GM18873 (cell line): ENCODE results near the gene YARS1.

Experiments
- ATAC-seq: cut with Tn5 transposase; IDR thresholded peaks from one replicate; pipeline ENCODE4 v1.9.1; 2021; ENCODE audit warnings: mild to moderate bottlenecking, moderate library complexity, moderate number of reproducible peaks; ENCODE audit not compliant: unreplicated experiment, low FRiP score

Gene YARS1

GRCh38 chr1:32817159-32817814 lies at the start of gene YARS1, which contains the start of gene S100PBP:
Gene YARS1, minus strand, starts transcription at chr1:32817358. Its CDS starts 114 bp downstream, at chr1:32817244.
Gene S100PBP, plus strand, starts transcription at chr1:32817653. Its CDS starts 8,447 bp downstream, at chr1:32826100.
- peak; percentile 83 for ATAC-seq

- no peak for ATAC-seq
Measured at GRCh38 chr1:32865639-32866405, 48.7 kb upstream of the YARS1 start.

DNA sequence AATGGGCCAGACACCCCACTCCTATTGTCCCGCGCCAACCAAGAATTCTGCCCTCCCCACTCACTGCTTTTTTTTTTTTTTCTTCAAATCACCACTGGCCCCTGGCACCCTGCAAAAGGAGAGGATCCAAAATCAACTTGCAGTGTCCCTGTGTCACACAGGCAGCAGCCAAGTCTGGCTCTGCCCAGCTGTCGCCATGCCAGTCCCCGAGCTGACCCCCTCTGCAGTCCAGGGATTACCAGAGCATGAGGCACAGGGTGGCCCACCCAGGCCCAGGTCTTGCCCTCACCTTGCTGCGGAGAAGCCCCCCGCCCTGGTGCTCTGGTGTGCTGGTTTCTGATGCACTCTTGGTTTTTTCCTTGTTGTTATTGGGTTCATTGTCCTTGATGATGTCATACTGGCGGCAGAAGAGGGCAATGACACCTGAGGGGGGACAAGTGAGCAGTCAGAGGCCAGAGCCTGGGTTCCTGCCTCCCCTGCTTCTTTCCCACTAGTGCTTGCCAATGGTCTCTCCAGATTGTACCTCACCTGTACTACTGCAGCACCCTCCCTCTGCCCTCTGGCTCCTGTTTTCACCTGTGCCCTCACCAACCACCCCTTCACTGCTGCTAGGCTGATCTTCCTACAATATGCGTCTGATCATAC lies 47.3 kb upstream of the YARS1 start:
- ATAC-seq: no peak

GRCh38 chr1:32863881-32864245 lies 46.7 kb upstream of the YARS1 start:
- ATAC-seq: no peak

DNA sequence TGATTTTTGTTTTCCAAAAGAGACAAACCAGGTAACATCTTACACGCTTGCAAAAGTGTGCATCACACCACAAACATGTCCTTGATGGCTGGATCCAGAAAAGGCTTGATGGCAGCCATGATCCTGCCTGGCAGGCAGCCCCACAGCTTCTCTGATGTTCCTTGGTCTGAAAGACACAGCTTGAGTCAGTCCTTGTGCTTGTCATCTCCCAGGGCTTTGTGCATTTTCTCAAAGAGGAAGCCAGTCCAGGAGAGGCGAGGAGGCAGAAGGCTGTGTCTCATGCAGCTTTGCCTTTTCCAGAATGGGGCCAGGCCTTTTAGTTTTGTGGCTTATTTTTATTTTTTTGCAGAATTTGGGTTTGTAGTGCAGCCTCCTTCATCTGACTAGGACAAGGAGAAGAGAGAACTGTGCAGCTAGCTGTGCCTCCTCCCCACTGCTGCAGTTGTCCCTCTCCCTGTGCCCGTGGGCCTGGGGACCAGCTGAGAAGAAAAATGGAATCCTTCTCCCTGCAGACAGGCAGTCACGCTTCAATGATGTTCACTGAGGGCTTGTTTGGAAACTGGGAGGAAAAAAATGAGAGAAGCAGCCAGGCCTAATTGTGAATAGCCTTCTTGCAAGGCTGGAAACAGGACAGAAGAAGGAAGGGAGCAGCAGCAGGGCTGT lies 46.2 kb upstream of the YARS1 start:
- no peak for ATAC-seq

DNA sequence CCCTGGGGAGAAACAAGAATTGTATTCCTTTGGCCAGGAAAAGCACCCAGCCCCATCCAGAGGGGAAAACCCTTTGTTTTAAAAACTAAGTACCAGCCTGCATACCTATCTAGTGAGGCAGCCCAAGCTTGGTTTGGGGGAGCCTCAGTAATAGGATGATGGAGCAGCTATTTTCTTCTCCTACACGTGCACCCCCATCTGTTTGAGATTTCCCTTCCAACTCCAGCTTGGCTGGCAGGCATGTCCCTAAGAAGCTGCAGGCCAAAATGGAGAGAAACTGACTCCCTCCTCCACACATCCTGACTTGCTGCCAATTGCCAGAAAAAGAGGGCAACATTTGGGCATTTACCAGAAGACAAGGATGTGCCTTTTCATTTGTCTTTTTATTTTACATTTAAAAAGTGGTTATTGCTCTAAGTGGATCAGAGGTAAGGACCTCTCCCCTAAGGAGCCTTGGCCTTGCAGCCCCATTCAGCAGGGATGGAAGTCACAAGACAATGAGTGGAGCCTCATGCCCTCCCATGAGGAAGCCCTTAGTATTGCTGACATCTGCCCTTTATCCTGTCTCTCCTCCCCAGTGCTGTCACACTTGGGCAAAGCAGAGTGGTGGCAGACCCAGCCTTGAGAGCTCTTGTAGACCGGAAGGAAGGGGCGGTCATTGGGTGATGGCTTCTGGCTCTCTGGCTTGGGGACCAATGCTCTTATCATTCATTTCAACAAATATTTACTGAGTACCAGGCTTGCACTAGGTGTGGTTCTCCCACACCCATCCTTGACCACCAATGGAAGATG lies 44.9 kb upstream of the YARS1 start:
- no peak for ATAC-seq

GRCh38 chr1:32860566-32860965 lies 43.4 kb upstream of the YARS1 start:
- ATAC-seq: no peak

- ATAC-seq: no peak
Measured at GRCh38 chr1:32859915-32860314, 42.8 kb upstream of the YARS1 start.

GRCh38 chr1:32858791-32859190 lies 41.6 kb upstream of the YARS1 start:
- no peak for ATAC-seq

- no peak for ATAC-seq
Measured at GRCh38 chr1:32858136-32858535, 41.0 kb upstream of the YARS1 start.

DNA sequence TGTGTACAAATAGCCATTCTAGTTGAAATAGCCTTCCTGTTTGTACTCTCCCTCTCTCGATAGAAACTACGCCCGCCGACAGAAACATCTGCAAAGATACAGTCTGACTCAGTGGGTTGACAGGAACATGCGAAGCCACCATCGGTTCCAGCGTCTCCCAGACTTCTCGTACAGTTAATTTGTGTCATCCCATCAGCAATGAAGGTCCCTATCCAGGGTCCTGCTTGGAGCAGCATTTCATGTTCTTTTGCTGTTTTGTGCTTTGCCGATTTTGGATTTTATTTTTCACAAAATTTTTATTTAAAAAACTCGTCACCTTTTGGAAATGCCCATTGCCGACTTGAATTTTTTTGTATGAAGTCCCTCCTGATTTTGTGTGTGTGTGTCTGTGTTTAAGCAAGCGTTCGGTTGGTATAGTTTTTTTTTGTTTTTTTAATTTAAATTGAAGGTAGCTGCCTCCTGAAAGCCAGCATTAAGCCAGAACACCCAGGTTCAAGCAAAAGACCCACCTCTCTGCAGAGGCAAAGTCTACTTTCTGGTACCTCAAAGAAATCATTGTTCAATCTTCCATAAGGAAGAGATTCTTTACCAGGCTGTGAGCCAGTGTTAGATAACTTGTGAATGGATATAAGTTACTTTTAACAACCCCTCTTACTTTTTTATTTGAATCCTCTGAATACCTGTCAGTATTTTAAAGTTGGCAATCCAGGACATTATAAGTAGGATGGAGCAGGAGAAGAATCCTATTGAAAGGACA lies 38.9 kb upstream of the YARS1 start:
- no peak for ATAC-seq

GRCh38 chr1:32848354-32849063 lies 31.4 kb upstream of the YARS1 start:
- ATAC-seq: no peak

GRCh38 chr1:32831878-32832277 lies 14.7 kb upstream of the YARS1 start:
- ATAC-seq: no peak

- no peak for ATAC-seq
Measured at GRCh38 chr1:32830092-32830852, 13.1 kb upstream of the YARS1 start.

DNA sequence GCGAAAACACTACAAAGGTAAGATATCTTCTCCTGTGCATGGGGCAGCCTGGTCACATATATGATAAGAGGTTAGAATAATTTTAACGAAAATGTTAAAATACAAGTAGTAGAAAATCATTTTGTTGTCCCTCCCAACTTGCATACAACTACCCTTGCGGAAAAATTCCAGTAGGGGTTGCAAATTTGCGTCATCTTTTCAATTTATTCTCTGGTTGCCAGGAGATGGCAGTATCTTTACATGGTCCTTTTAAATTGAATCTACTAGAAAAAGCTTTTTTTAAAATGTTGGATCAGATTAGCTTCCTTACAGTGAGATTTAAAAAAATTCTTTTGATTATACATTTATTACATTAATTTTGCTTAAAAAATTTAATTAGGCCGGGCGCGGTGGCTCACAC lies 11.2 kb upstream of the YARS1 start:
- ATAC-seq: no peak

DNA sequence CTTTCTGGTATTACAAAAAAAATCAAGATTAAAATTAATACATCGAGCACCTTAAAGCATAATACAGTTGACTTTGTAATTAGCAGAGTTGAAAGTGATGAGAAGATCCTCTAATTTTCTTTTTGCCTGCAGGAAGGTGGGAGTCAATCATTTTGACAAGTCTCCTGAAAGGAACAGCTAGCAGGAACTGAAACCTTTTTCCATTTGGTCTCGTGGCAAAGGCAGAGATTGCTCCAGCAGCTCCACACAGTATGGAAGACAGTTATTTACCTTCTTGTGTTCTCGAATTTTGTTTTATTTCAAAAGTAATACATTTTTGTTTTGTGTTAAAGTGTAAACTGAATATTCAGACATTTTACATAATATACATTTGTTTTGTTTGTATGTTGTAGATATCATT lies 8.0 kb upstream of the YARS1 start:
- ATAC-seq: no peak

GRCh38 chr1:32818804-32819541 lies 1.8 kb upstream of the YARS1 start:
- no peak for ATAC-seq
